GM19025 (cell line): ENCODE measurements around the gene FAM180B.
"Not testable (repeated sequence)": the region's sequence is repeated elsewhere in the genome, so short reads cannot be mapped to it uniquely, and the experiment has no call there.

Source experiments
- ATAC-seq: cut with Tn5 transposase; IDR thresholded peaks from one replicate; pipeline ENCODE4 v1.9.1; 2021; ENCODE audit warnings: mild to moderate bottlenecking, low read depth, moderate library complexity; ENCODE audit not compliant: unreplicated experiment

Gene FAM180B

GRCh38 chr11:47586098-47586855, at the start of gene FAM180B:
Gene FAM180B (plus strand): TSS chr11:47586678. CDS start chr11:47586769, 91 bp downstream.
- ATAC-seq: no peak

DNA sequence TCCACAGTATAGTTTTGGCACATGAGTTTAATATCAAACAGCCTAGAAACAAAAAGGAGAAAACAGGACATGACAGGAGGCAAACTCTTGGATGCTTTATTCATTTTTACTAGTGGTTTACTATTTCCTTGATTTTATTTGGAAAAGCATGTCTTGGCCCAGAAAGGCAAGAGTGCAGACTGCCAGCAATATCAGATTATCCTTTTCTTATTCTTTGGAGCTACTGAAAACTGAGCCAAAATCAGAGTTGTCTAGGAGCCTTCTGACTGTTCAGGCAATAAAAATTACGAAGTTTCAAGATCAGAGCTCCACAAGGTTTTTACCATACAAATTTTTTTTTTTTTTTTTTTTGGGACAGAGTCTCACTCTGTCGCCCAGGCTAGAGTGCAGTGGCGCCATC, 49.6 kb upstream of the FAM180B start:
- ATAC-seq: no peak

- ATAC-seq: no peak
Measured at GRCh38 chr11:47538741-47539565, 47.5 kb upstream of the FAM180B start.

DNA sequence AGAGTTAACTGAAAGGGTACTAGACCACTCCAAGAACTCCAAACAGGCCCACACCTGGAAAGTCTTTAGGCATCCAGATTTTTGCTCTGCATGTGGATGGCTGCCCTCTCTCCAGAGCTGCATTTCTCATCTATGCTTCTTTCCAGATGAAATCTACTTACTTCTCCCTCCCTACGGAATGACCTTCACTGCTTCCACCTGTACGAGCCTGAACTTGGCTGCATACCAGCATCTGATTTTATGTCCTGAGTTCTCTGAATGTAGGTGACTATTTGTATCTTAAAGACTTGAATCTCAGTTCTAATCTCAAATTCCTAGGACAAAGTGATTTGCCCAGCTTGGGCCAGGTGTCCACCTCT, 46.8 kb upstream of the FAM180B start:
- ATAC-seq: no peak

DNA sequence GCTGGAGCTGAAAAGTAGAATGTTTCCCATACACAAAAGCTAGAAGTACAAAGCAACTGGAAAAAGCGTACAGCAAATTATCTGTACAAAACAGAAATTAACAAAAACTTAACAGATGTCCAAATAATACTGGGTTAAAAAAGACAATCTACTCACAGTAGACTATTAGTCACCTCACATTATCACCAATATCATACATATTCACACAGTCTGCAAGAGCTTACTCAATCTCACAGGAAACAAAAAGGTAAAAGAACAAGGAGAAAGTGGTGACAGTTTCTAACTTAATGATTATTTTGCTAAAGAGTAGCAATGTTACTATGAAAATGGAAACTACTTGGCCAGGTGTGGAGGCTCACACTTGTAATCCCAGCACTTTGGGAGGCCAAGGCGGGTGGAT, 45.4 kb upstream of the FAM180B start:
- ATAC-seq: no peak

- no peak for ATAC-seq
Measured at GRCh38 chr11:47545298-47545697, 41.2 kb upstream of the FAM180B start.

DNA sequence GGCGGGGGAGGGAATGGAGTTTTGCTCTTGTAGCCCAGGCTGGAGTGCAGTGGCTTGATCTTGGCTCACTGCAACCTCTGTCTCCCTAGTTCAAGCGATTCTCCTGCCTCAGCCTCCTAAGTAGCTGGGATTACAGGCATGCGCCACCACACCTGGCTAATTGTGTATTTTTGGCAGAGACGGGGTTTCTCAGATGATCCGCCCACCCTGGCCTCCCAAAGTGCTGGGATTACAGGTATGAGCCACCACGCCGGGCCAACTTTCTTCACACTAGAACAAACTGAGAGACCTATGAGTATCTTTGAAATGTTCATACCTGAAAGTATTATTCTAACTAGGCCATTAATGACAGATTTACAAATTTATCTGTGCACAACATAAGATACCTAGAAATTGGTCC, 40.2 kb upstream of the FAM180B start:
- ATAC-seq: not testable (repeated sequence)

- ATAC-seq: no peak
Measured at GRCh38 chr11:47550288-47551047, 36.0 kb upstream of the FAM180B start.

- ATAC-seq: no peak
Measured at GRCh38 chr11:47551086-47551485, 35.4 kb upstream of the FAM180B start.

DNA sequence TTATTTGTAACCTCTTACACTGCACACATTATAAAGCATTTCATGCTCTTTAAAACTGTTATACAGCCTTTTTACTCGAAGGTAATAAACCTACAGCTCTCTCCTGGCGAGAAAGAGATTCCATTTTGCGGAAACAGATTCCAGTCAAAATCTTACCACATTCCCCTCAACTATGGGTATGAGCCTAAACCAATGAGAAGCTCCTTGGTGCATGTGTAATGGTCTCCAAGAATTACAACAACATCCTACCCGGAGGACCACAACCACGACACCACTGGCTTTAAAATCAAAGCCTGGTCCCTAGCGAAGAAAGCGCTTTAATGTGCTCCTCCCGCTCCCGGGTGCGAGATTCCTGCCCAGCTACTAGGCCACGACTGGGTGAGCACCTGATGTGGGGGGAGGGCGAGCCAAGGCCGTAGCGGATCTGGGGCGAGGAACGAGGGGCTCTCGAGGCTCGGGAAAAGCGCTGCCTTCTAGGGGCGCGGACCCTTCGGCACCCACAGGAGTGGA, 34.4 kb upstream of the FAM180B start:
- no peak for ATAC-seq

DNA sequence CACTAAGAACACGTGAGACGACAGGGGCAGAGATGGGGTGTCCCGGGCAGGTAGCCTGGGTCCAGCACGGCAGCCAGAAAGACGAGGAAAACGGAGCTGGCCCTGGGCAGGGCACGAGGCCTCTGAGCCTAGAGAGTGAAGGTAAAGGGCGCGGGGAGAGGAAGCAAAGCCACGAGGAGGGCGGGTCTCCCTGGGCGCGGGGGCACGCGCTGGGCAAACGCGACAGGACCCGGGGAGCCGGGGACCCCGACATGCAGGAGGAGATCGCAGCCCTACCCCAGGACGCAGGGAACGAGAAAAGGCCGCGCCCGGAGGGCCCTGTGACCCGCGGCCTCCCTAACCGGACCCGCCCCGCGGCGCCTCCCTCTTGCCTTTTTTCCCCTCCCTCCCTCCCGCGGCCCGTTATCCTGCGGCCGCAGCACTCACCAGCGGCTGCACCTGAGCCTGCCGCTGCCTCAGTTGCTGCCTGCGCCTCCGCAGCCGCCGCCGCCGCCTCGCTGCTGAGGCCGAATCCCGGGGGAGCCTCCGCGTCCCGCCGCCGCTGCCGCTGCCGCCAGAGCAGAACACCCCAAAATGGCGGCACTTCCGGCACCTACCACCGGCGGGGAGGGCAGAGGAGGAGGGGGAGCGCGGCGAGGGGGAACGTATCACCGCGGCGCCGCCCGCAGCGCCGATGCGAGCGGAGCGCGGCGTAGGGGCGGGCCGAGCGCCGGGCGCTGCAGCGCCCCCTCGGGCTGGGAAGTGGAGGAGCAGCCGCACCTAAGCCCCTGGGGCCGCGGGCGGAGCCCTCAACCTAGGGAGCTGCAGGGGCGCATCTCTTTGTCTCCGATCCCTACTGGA, 33.7 kb upstream of the FAM180B start, which contains the start of gene CELF1:
TSS of gene CELF1 (minus strand) at position 567 of the 840 bp plus-strand sequence. CDS start 53,609 bp downstream, outside the sequence.
- ATAC-seq: peak; percentile 90

DNA sequence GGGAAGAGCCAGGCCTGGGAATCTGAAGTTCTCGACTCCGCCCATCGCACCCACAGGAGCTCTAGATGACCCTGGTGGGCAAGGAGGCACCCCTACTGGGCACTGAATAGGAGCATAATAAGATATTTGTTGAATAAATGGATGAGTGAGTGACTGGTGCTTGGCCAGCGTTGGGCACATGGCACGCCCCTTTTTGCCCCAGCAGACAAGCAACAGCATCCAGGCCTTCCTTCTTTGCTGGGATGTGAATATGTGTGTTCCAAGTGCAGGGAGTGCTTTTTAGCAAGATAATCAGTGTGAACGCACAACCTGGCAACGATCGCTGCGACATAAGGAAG, 33.1 kb upstream of the FAM180B start:
- ATAC-seq: peak; percentile 23

GRCh38 chr11:47557004-47557403, 29.5 kb upstream of the FAM180B start:
- ATAC-seq: not testable (repeated sequence)

GRCh38 chr11:47558695-47559094, 27.8 kb upstream of the FAM180B start:
- no peak for ATAC-seq

DNA sequence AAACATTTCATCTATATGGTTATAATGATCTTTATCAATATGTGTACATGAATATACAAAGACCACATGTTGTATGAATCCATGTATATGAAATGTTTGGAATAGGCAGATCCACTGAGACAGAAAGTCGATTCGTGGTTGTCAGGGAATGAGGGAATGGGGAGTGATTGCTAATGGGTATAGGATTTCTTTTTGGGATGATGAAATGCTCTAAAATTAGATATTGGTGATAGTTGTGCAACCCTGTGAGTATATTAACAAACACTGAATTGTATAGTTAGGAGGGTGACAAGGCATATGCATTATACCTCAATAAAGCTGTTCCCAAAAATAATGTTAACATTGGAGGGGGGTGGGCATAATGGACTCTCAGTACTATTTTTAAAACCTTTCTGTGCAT, 26.1 kb upstream of the FAM180B start:
- ATAC-seq: no peak

DNA sequence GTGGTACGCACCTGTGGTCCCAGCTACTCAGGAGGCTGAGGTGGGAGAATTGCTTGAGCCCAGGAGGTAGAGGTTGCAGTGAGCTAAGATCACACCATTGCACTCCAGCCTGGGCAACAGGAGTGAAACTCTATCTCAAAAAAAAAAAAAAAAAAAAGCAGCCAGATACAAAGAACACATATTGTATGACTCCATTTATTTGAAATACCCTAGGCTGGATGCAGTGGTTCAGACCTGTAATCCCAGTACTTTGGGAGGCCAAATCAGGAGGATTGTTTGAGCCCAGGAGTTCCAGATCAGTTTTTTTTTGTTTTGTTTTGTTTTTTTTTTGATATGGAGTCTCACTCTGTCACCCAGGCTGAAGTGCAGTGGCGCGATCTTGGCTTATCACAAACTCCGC, 24.1 kb upstream of the FAM180B start:
- ATAC-seq: not testable (repeated sequence)

DNA sequence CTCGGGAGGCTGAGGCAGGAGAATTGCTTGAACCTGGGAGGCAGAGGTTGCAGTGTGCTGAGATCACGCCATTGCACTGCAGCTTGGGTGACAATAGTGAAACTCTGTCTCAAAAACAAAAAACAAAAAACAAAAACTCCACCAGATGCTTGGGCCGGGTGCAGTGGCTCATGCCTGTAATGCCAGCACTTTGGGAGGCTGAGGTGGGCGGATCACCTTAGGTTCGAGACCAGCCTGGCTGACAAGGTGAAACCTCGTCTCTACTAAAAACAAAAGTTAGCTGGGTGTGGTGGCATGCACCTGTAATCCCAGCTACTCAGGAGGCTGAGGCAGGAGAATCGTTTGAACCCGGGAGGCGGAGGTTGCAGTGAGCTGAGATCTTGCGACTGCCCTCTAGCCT, 22.1 kb upstream of the FAM180B start:
- not testable (repeated sequence) for ATAC-seq

- ATAC-seq: no peak
Measured at GRCh38 chr11:47564933-47565339, 21.5 kb upstream of the FAM180B start.

DNA sequence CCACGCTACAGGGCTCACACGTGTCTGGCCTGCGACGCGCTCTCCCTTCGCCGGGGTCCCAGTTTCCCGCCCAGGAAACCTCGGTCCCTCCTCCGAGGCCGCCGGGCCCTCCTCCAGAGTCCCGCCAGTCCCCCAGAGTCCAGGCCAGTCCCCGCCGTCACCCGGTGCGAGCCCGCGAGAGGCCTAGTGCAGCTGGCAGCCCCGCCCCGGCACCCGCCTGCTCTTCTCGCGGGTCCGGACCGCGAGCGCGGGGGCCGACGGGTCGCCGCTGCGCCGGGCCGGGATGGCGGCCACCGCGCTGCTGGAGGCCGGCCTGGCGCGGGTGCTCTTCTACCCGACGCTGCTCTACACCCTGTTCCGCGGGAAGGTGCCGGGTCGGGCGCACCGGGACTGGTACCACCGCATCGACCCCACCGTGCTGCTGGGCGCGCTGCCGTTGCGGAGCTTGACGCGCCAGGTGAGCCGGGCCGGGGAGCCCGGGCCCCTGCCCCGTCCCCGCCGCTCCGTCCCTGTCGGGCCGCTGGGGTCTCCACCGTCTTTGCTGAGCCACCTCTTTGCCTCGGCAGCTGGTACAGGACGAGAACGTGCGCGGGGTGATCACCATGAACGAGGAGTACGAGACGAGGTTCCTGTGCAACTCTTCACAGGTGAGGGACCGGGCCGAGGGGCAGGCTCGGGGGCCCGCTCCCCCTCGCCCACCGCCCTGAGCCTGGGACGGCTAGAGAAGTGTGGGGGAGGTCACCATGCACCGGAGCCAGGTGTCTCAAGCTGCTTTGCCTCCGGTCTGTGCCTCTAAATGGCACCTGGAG, 20.9 kb upstream of the FAM180B start, which contains the start of gene PTPMT1:
TSS of gene PTPMT1 (plus strand) at position 260 of the 809 bp plus-strand sequence. CDS start at position 284, 24 bp downstream.
- peak; percentile 88 for ATAC-seq
